Duodenal mucosa (tissue), 2 donors: Measurements from ENCODE around the gene PCP2.

ENCODE experiments used
- H3K27ac ChIP-seq: one replicate; pipeline ENCODE4 v1.7.0; 2013; ENCODE audit warnings: low read depth, low read length
- H3K27me3 ChIP-seq, 2 donors: one replicate each; pipeline ENCODE4 v1.7.0; 2013; ENCODE audit warnings: low read length in 2 of 2, control low read depth in 1 of 2; ENCODE audit not compliant: insufficient read depth in 2 of 2, control insufficient read depth in 1 of 2
- H3K36me3 ChIP-seq, 2 donors: one replicate each; pipeline ENCODE4 v1.7.0; 2013; ENCODE audit warnings: low read length in 2 of 2, control low read depth in 1 of 2; ENCODE audit not compliant: insufficient read depth in 2 of 2, control insufficient read depth in 1 of 2
- H3K4me1 ChIP-seq, 2 donors: one replicate each; pipeline ENCODE4 v1.7.0; 2013; ENCODE audit warnings: low read length in 2 of 2, control low read depth in 1 of 2; ENCODE audit not compliant: insufficient read depth in 2 of 2, control insufficient read depth in 1 of 2
- H3K4me3 ChIP-seq, 2 donors: one replicate each; pipeline ENCODE4 v1.7.0; 2013; ENCODE audit warnings: low read length in 2 of 2, low read depth in 1 of 2
- H3K9ac ChIP-seq, 2 donors: one replicate each; pipeline ENCODE4 v1.7.0; 2013; ENCODE audit warnings: low read length in 2 of 2, low read depth in 1 of 2
- H3K9me3 ChIP-seq, 2 donors: one replicate each; pipeline ENCODE4 v1.7.0; 2013; ENCODE audit warnings: low read length in 2 of 2, control low read depth in 1 of 2; ENCODE audit not compliant: control insufficient read depth in 1 of 2

The PCP2 gene

GRCh38 chr19:7638802-7639465 lies 5.4 kb upstream of the PCP2 start:
- Histone ChIP-seq H3K9ac (no peak overlapping the region), H3K4me3 (no peak overlapping the region), H3K4me1 (peaks cover 6 to 29% of the 10 kb centered on the region in 2 donors), H3K27ac (no peak overlapping the region), H3K9me3 (peaks cover 0 to 2% of the 10 kb centered on the region in 2 donors), H3K36me3 (peaks cover 0 to 22% of the 10 kb centered on the region in 2 donors), H3K27me3 (peaks cover 0 to 7% of the 10 kb centered on the region in 2 donors)

DNA sequence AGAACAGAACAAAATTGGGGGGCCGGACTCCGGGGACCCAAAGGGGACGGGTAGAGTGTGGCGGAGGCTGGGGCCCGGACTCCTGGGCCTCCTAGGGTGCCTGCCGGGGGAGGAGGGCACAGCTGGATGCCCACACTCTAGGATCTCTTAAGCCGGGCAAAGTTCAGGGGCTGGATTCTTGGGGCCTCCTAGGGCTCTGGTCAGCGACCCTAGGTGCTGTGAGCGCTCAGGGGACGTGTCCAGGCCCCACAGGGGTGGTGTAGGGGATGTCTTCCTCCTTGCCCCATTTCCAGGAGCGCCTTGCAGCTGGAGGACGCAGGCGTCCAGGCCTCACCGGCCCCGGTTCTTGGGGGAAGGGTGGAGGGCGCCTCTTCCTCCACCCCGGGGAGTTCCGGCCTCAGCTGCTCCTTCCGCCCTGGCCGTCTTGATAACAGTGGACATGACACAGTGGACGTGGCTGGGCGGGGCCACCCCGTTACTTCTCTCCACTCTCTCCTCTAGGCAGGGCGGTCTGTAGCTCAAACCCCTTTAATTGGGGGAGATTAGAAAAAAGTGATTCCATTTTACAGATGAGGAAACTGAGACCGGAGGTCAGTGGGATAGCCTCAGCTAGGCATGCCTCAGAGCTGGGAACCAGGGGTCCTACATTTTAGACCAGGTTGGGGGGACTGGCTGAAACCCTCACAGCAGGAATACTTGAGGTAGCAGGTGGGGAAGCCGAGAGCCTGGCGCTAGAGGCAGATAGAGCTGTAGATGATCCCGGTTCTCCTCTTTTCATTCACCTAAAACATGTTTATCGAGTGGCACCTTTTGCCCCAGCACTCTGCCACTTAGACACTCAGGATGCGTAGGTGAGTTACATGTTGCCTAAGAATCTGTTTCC lies 4.1 kb upstream of the PCP2 start:
- H3K27ac ChIP-seq, result peak overlapping the region; percentile 70
- peak overlapping the region; percentile 77 to 80 for H3K9ac ChIP-seq

DNA sequence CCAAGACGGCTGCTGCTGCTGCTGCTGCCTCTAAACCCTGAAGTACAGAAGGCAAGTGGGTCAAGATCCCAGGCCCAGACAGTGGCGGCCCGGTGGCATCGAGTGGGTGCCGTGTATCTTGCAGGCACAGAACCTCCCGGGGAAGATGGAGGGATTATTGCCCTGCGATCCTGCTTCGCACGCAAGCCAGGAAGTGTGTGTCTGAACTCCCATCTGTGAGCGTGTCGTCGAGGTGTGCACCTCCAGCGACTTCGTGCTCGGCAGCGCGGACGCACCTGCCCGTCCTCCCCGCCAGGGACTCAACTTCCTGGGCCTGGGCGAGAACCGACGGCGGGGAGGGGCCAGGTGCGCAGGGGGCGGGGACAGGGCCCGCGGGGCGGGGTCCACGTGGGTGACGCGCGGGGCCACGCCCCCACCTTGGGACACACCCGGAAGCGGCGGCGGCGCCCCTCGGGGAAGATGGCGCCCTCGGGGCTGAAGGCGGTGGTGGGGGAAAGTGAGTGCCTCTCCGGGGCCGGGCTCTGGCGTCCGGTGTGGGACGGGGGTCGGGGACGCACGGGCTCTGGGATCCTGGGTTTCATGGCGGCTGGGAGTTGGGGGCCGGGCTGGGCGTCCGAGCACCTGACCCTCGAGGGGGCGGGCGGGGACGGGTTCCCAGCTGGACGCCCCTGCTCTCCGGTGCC lies 3.3 kb upstream of the PCP2 start, which contains the start of gene STXBP2:
STXBP2 (plus strand) TSS at position 420 of the 683 bp plus-strand sequence; CDS start at position 460, 40 bp downstream.
- peaks cover 0 to 7% of the 10 kb centered on the region in 2 donors for H3K27me3 ChIP-seq
- H3K9ac ChIP-seq, result peak within 1 kb of the TSS; percentile 77 to 80
- peak within 1 kb of the TSS; percentile 87 to 93 for H3K4me3 ChIP-seq

More for the DNA sequence above, 4.1 kb upstream of the PCP2 start:
- H3K9me3 ChIP-seq, result peaks cover 0 to 2% of the 10 kb centered on the region in 2 donors
- H3K4me3 ChIP-seq, result peak overlapping the region; percentile 87 to 93
- H3K4me1 ChIP-seq, result peaks cover 6 to 29% of the 10 kb centered on the region in 2 donors
- peaks cover 0 to 18% of the 10 kb centered on the region in 2 donors for H3K36me3 ChIP-seq
- peaks cover 0 to 7% of the 10 kb centered on the region in 2 donors for H3K27me3 ChIP-seq

DNA sequence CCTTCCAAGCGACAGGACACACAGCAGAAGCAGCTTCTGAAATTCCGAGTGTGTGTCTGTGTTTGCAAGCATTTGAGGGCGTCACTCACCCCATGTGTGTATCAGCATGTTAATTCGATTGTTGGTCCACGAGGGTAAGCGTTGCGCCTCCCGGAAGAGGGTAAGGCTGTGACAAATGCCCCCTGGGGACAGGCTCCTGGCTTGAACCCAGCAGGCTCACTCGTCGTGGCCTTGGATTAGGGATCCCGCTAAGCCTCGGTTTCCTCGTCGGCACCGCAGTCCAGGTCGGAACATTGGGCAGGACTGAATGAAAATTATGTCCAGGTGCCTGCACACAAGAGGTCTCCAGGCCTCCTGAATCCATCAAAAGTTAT lies 2.8 kb upstream of the PCP2 start:
- H3K27ac ChIP-seq, result no peak overlapping the region
- H3K36me3 ChIP-seq, result peaks cover 2 to 21% of the 10 kb centered on the region in 2 donors
- peak overlapping the region; percentile 53 to 93 for H3K4me3 ChIP-seq
- H3K27me3 ChIP-seq, result peaks cover 0 to 7% of the 10 kb centered on the region in 2 donors
- peaks cover 6 to 29% of the 10 kb centered on the region in 2 donors for H3K4me1 ChIP-seq
- H3K9me3 ChIP-seq, result peaks cover 0 to 2% of the 10 kb centered on the region in 2 donors
- H3K9ac ChIP-seq, result peak overlapping the region in 1 of 2 donors; percentile 2

More for the DNA sequence above, 3.3 kb upstream of the PCP2 start, which contains the start of gene STXBP2:
- Histone ChIP-seq H3K4me1 (peaks cover 6 to 29% of the 10 kb centered on the region in 2 donors), H3K9me3 (peaks cover 0 to 2% of the 10 kb centered on the region in 2 donors), H3K27ac (peak within 1 kb of the TSS; percentile 70), H3K36me3 (peaks cover 0 to 17% of the 10 kb centered on the region in 2 donors)

DNA sequence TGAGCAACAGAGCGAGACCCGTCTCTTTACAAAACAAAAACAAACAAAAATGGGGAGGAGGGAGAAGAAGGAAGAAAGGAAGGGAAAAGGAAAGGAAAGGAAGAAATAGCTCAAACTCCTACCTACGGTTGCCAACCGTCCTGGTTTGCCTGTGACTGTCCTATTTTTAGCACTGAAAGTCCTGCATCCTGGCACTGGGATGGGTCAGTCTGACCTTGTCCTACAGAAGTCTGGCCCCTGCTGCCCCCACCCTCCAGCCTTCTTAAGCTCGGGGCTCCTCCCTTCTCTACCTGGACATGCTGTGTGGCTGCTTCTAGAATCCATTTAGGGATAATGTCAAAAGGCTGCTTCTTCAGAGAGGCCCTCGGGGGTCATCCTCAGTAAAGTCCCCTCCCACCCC lies 2.2 kb upstream of the PCP2 start:
- peaks cover 8 to 34% of the 10 kb centered on the region in 2 donors for H3K4me1 ChIP-seq
- H3K27me3 ChIP-seq, result peaks cover 0 to 7% of the 10 kb centered on the region in 2 donors
- no peak overlapping the region for H3K27ac ChIP-seq
- peaks cover 0 to 2% of the 10 kb centered on the region in 2 donors for H3K9me3 ChIP-seq
- no peak overlapping the region for H3K9ac ChIP-seq
- peaks cover 2 to 21% of the 10 kb centered on the region in 2 donors for H3K36me3 ChIP-seq
- no peak overlapping the region for H3K4me3 ChIP-seq

GRCh38 chr19:7632340-7633203 lies 947 bp downstream of the PCP2 start:
- H3K9me3 ChIP-seq, result no peaks in the 10 kb centered on the region
- peaks cover 2 to 10% of the 10 kb centered on the region in 2 donors for H3K36me3 ChIP-seq

GRCh38 chr19:7631577-7631976 lies 1.9 kb downstream of the PCP2 start:
- H3K36me3 ChIP-seq, result peaks cover 2 to 16% of the 10 kb centered on the region in 2 donors
- no peak overlapping the region for H3K4me3 ChIP-seq
- H3K4me1 ChIP-seq, result peaks cover 21 to 31% of the 10 kb centered on the region in 2 donors
- H3K27ac ChIP-seq, result no peak overlapping the region
- no peaks in the 10 kb centered on the region for H3K9me3 ChIP-seq
- no peak overlapping the region for H3K9ac ChIP-seq
- no peaks in the 10 kb centered on the region for H3K27me3 ChIP-seq

More at GRCh38 chr19:7632340-7633203, 947 bp downstream of the PCP2 start:
- Histone ChIP-seq H3K9ac (no peak overlapping the region), H3K27ac (no peak overlapping the region), H3K4me3 (no peak overlapping the region), H3K27me3 (no peaks in the 10 kb centered on the region), H3K4me1 (peaks cover 21 to 34% of the 10 kb centered on the region in 2 donors)

- Histone ChIP-seq H3K9ac (peak within 1 kb of the TSS; percentile 84 to 97), H3K27me3 (no peaks in the 10 kb centered on the region), H3K9me3 (no peaks in the 10 kb centered on the region), H3K36me3 (peaks cover 18 to 33% of the 10 kb centered on the region in 2 donors), H3K27ac (peak within 1 kb of the TSS; percentile 49), H3K4me3 (peak within 1 kb of the TSS; percentile 96 to 99), H3K4me1 (peaks cover 21 to 24% of the 10 kb centered on the region in 2 donors)
Measured at GRCh38 chr19:7629347-7630054, 4.0 kb downstream of the PCP2 start, which contains the start of the genes PET100 and XAB2. PET100 (plus strand) TSS chr19:7629793; CDS start chr19:7629834, 41 bp downstream. XAB2 (minus strand) TSS chr19:7629545; CDS start chr19:7629527, 18 bp downstream.
